GM19463 (cell line): Measurements from ENCODE around the gene ZNF384.

Source experiments
- ATAC-seq: cut with Tn5 transposase; IDR thresholded peaks from one replicate; pipeline ENCODE4 v1.9.1; 2021; ENCODE audit warnings: mild to moderate bottlenecking, moderate library complexity; ENCODE audit not compliant: unreplicated experiment

Gene ZNF384

DNA sequence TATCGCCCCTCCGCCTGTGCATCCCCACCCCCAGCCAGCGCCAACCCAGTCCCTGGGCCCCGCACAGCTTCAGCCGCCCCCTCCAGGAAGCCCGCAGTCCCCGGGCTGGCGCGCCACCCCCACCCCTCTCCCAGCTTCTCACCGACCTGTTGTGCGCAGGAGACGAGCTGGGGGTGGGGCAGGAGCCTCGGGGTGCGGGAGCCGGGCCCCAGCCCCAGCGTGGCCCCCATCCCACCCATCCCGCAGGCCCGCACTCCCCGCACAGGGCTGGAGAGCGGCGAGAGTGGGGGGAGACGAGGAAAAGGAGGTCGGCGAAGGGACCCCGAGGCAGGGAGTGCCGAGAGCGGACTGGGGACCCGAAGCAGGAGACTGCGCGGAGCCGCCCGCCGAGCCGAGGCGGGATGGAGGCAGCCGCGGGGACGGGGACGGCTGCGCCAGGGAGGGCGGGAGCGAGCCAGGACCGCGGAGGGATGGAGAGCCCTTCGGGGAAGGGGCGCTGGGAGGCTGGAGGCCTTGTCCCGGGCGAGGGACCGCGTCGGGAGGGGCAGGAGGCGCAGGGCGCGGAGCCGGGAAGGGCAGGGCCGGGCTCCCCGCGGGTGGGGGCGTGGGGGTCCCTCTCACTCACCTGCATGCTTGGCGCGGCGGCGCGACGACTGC is 10.9 kb upstream of the ZNF384 start:
- ATAC-seq: no peak

GRCh38 chr12:6699259-6699988 is 10.2 kb upstream of the ZNF384 start:
- ATAC-seq: no peak

DNA sequence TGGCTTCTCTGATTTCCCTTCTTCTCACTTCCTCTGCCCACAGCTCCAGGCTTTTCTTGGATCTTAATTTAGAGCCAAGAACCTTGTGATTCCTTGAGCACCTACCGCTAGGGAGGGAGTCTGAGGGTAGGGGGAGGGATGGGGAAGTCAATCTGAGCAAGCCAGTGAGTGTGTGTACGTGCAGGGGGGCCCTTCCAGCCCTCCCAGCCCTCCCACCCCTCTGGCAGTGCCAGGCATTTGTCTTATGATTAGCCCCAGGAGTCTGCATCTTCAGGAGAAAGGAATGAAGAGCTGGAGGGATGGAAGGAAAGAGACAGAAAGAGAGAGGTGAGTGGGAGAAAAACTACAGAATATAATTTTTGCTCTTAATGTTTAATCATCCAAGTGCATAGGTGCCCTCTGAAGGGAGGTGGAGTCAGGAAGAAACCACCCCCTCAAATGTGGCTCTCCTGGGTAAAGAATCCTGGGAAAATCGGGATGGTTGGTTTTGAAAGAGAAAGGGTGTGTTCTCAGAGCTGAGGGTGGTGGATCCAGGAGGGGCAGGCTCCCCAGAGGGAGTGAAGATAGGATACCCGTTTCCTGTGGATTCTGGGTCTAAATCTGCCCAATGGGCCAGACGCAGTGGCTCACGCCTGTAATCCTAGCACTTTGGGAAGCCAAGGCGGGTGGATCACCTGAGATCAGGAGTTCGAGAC is 9.3 kb upstream of the ZNF384 start:
- no peak for ATAC-seq

- ATAC-seq: no peak
Measured at GRCh38 chr12:6697584-6698351, 8.6 kb upstream of the ZNF384 start.

- ATAC-seq: no peak
Measured at GRCh38 chr12:6696690-6697583, 7.8 kb upstream of the ZNF384 start.

DNA sequence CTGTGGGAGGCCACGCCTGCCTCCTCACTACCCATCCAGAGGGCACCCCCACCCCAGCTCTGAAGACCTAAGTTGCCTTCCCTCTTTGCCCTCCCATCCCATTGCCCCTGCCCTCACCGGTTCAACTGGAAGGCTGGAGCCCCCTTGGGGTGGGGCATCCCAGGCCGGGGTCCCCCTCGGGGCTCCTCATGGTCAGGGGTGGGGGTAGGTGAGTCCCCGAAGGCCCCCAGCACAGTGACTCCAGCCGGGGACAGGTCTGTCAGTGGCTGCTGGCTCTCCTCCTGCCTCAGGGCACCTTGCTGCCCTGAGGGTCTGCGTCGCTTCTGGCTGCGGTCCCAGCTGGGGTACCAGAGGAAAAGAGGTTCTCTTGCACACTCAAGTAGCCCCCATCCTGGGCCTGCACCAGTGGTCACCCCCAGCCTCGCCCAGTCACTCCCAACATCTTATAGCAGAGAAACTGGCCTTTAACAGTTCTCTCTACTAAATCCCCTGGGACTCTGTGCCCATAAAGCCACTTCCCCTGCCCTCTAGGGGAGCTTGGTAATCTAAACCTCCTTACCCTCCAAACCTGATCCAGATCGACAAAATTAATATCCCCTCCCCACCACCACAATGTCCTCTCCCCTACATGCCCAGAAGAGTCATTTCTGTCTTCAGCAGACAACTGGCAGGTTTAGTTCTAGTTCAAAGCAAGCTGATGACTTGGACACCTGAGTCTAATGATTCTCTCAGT is 6.3 kb upstream of the ZNF384 start:
- ATAC-seq: no peak

GRCh38 chr12:6694701-6695100 is 5.5 kb upstream of the ZNF384 start:
- ATAC-seq: no peak

GRCh38 chr12:6693832-6694355 is 4.7 kb upstream of the ZNF384 start:
- ATAC-seq: no peak

DNA sequence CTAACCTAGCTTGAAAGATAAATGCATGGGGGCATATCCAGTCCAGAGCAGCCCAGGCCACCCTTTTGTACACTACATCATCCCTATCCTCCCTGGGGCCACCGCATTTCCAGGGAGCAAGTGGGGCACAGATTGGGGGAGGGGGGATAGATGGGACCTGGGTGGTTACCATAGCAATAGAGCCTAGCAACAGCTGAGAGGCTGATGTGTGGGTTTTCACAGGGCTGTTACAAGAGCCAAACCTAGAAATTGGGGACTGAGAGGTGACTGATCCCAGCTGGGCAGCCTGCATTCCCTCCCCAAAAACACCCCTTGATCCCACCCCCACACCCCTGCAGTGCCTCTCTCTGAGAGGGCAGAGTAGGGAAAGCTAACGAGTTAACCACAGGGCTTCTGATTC is 3.7 kb upstream of the ZNF384 start:
- no peak for ATAC-seq

GRCh38 chr12:6691473-6691872 is 2.3 kb upstream of the ZNF384 start:
- ATAC-seq: no peak

DNA sequence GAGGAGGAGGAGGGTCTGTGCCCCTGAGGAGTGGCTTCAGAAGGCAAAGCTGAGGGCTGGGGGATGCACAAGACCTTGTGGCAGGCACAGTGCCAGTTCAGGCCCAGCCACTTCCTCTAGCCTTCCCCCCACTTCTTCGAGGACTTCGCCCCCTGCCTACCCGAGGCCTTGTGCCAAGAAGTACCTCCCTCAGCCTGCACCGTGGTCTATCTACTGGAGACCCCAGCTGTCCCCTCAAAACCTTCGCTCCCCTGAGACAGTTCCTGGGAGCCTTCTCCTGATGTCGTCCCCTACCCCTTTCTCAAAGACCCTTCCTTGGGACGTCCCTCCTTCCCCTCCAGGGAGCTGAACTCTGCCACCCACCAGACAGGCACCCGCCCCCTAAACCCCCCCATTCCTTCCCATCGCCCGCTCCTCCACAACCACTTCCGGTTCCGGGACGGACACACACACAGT is 604 bp downstream of the ZNF384 start:
- ATAC-seq: no peak

GRCh38 chr12:6685814-6686213 is 3.4 kb downstream of the ZNF384 start:
- ATAC-seq: no peak

- no peak for ATAC-seq
Measured at GRCh38 chr12:6684609-6685008, 4.6 kb downstream of the ZNF384 start.

- ATAC-seq: no peak
Measured at GRCh38 chr12:6676962-6677361, 12.2 kb downstream of the ZNF384 start.

DNA sequence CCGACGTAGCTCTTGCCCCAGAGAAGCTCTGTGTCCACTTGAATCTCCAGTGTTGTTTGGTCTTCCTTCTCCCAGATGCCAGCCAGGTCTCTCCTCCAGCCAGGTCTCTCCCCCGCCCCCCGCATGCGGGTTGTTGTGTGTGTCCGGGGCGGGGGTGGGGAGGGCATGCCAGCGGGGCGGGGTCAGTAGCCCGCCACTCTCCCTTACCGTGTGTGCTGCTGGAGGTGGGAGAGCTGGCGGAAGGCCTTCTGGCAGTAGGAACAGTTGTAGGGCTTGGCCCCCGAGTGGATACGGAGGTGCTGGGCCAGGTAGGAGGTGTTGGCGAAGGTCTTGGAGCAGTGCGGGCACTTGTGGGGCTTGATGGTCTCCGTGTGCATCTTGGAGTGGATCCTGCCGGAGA is 17.0 kb downstream of the ZNF384 start:
- ATAC-seq: no peak

DNA sequence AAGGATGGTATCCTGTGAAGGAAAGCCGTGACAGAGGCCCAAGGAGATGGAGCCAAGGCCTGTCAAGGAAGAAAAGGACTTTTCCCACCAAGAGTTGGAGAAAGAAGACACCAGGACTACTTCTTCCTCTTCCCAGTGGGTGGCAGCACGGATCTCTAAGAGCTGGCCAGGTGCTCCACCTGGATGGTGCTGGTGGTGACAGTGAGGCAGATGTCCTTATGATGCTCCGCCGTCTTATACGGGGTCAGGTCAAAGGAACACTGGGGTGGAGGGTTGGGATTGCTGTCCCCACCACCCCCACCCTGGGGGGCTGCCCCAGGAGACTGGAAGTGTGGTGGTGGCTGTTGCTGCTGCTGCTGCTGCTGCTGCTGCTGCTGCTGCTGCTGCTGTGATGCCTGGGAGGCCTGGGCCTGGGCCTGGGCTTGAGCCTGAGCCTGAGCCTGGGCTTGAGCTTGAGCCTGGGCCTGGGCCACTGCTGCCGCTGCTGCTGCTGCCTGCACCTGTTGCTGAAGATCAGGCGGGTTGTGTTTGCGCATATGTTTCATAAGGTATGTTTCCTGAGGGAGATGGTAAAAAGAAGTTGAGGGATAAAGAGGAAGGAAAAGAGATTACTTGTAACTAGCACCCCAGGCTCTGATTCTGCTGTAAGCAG is 21.5 kb downstream of the ZNF384 start:
- ATAC-seq: no peak

DNA sequence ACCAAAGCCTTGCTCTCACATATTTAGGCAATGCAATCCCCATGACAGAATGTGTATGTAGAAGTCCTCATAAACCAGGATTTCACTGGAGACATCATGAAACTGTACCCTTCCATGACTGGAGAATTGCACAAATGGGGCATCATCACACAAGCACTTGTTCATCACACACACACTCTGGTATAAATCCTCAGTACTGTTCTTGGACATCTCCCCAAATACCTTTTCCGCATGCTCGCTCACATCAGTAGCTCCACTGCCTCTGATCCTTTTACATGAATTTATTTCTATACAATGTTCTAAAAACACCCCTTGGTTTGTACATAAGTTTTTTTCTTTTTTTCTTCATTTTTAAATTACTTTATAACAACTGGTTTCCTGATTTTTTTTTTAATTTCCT is 23.0 kb downstream of the ZNF384 start:
- no peak for ATAC-seq

DNA sequence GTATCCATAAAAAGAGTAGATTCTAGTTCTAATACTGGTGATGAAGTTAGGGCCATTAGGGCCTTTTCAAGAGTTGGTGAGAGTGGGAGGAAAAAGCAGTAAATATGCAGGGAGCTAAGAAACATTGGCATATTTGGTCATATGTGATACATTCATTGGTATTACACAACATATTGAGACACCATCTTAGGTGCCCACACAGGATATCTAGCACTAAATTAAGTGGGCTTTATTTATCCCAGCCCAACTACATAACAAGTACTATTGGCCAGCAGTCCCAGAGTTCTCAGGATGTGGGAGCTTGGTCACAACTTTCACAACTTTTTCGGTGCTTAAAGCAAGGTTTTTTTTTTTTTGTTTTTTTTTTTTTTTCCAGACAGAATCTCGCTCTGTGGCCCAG is 24.3 kb downstream of the ZNF384 start:
- ATAC-seq: no peak
